ENCODE data around the gene PLCB4. TPM values are rescaled to one million over a fixed set of nuclear protein-coding genes. Genes with fewer than 3 reads are reported as not detected.

PLCB4 gene
- total RNA-seq, 4 donors from 2014 or later: 3.5 to 30.5 (median 17.5) TPM

GRCh38 chr20:9243986-9244385 lies 175.1 kb downstream of the PLCB4 start:
- no peak for DNase-seq
- Histone ChIP-seq H3K27ac (no peak overlapping the region), H3K4me1 (peaks cover 0 to 19% (median 0%) of the 10 kb centered on the region in 4 donors), H3K36me3 (no peaks in the 10 kb centered on the region), H3K4me3 (no peak overlapping the region), H3K9me3 (no peaks in the 10 kb centered on the region), H3K27me3 (no peaks in the 10 kb centered on the region)
- no peak for TF ChIP-seq CTCF (IDR thresholded peaks at IDR 0.05)
- TF ChIP-seq POLR2A (IDR thresholded peaks at IDR 0.05): no peak

- Histone ChIP-seq H3K27ac (no peak overlapping the region), H3K9me3 (no peaks in the 10 kb centered on the region), H3K36me3 (no peaks in the 10 kb centered on the region), H3K4me1 (peaks cover 0 to 19% (median 0%) of the 10 kb centered on the region in 4 donors), H3K27me3 (no peaks in the 10 kb centered on the region), H3K4me3 (no peak overlapping the region)
- no peak for DNase-seq
- TF ChIP-seq POLR2A (IDR thresholded peaks at IDR 0.05): no peak
- TF ChIP-seq CTCF (IDR thresholded peaks at IDR 0.05): no peak
Measured at GRCh38 chr20:9244811-9245210, 175.9 kb downstream of the PLCB4 start.

GRCh38 chr20:9246731-9247130 lies 177.8 kb downstream of the PLCB4 start:
- H3K36me3 ChIP-seq: no peaks in the 10 kb centered on the region
- DNase-seq: no peak
- H3K4me3 ChIP-seq: no peak overlapping the region
- TF ChIP-seq CTCF (IDR thresholded peaks at IDR 0.05) (no peak), POLR2A (IDR thresholded peaks at IDR 0.05) (no peak)
- no peaks in the 10 kb centered on the region for H3K27me3 ChIP-seq
- no peak overlapping the region for H3K27ac ChIP-seq
- H3K9me3 ChIP-seq: no peaks in the 10 kb centered on the region
- peaks cover 0 to 9% (median 0%) of the 10 kb centered on the region in 4 donors for H3K4me1 ChIP-seq

GRCh38 chr20:9250511-9250910 lies 181.6 kb downstream of the PLCB4 start:
- Histone ChIP-seq H3K4me3 (no peak overlapping the region), H3K27me3 (no peaks in the 10 kb centered on the region)

GRCh38 chr20:9253006-9253539 lies 184.2 kb downstream of the PLCB4 start:
- Histone ChIP-seq H3K36me3 (no peaks in the 10 kb centered on the region), H3K4me1 (no peaks in the 10 kb centered on the region), H3K4me3 (no peak overlapping the region), H3K27ac (no peak overlapping the region), H3K27me3 (no peaks in the 10 kb centered on the region), H3K9me3 (no peaks in the 10 kb centered on the region)
- TF ChIP-seq CTCF (IDR thresholded peaks at IDR 0.05) (no peak), POLR2A (IDR thresholded peaks at IDR 0.05) (no peak)
- no peak for DNase-seq

More at GRCh38 chr20:9250511-9250910, 181.6 kb downstream of the PLCB4 start:
- no peaks in the 10 kb centered on the region for H3K9me3 ChIP-seq
- DNase-seq: no peak
- TF ChIP-seq CTCF (IDR thresholded peaks at IDR 0.05) (no peak), POLR2A (IDR thresholded peaks at IDR 0.05) (no peak)
- no peak overlapping the region for H3K27ac ChIP-seq
- no peaks in the 10 kb centered on the region for H3K36me3 ChIP-seq
- H3K4me1 ChIP-seq: no peaks in the 10 kb centered on the region

GRCh38 chr20:9255171-9255570 lies 186.3 kb downstream of the PLCB4 start:
- no peaks in the 10 kb centered on the region for H3K27me3 ChIP-seq
- H3K27ac ChIP-seq: no peak overlapping the region
- DNase-seq: no peak
- H3K4me1 ChIP-seq: no peaks in the 10 kb centered on the region
- no peak for TF ChIP-seq POLR2A (IDR thresholded peaks at IDR 0.05)
- TF ChIP-seq CTCF (IDR thresholded peaks at IDR 0.05): no peak
- no peaks in the 10 kb centered on the region for H3K9me3 ChIP-seq
- H3K4me3 ChIP-seq: no peak overlapping the region
- no peaks in the 10 kb centered on the region for H3K36me3 ChIP-seq
